ENCODE results near the gene TOR4A. TPM values are rescaled to one million over a fixed set of nuclear protein-coding genes. Genes with fewer than 3 reads are reported as not detected.

The TOR4A gene
- total and polyA plus RNA-seq, 9 of the 15 experiments (the other 6 are each of a cell fraction or from before 2014, with no cell fraction given) = 3.9 to 49.2 (median 8.8) TPM

- TF ChIP-seq E2F4 (CRISPR knock-in tag; IDR thresholded peaks at IDR 0.05; ENCODE audit: low read depth) (no peak), ZNF263 (CRISPR knock-in tag; IDR thresholded peaks at IDR 0.05; ENCODE audit: borderline replicate concordance) (no peak), ZFP36 (IDR thresholded peaks at IDR 0.05; ENCODE audit: low read depth, low read length, partially characterized antibody) (peak; percentile 99), SREBF1 (IDR thresholded peaks at IDR 0.05; ENCODE audit: borderline replicate concordance, low read depth, low read length) (no peak), ZNF609 (CRISPR knock-in tag; IDR thresholded peaks at IDR 0.05; ENCODE audit: borderline replicate concordance) (no peak), NUFIP1 (IDR thresholded peaks at IDR 0.05; ENCODE audit: partially characterized antibody) (no peak), MCM3 (IDR thresholded peaks at IDR 0.05) (no peak), STAT6 (CRISPR knock-in tag; IDR thresholded peaks at IDR 0.05) (no peak), HOMEZ (CRISPR knock-in tag; IDR thresholded peaks at IDR 0.05) (no peak), RHOXF2B (CRISPR knock-in tag; conservative IDR thresholded peaks at IDR 0.05) (no peak; the same call in 1 of the 2 replicates), ARID1B (IDR thresholded peaks at IDR 0.05) (no peak), HLTF (IDR thresholded peaks at IDR 0.05) (no peak), SP1 (CRISPR knock-in tag; IDR thresholded peaks at IDR 0.05) (0 out of 2 replicates have a peak, but pooled peaks have one; percentile 51), SRSF1 (IDR thresholded peaks at IDR 0.05; ENCODE audit: low read depth, low read length) (no peak)
Measured at GRCh38 chr9:137253717-137254623, 23.6 kb upstream of the TOR4A start (continued).
